Activated CD4-positive, alpha-beta memory T cell treated with anti-CD3 and anti-CD28 coated beads, Interleukin-2, amount 10 ng/mL, durations not matched to agents 7 days and 5 days (primary cell): ENCODE results near the gene AHNAK2. TPM values are rescaled to one million over a fixed set of nuclear protein-coding genes. Genes with fewer than 3 reads are reported as not detected.

Source experiments
- CTCF ChIA-PET: fragments of 350-600 bp; sonication (Branson Sonifier 250); formaldehyde crosslinking; loops from one replicate; lab custom pipeline; 2021; ENCODE audit warnings: antibody characterized with exemption, inconsistent platforms; lab: Charles Lee
- POLR2A ChIA-PET: fragments of 350-600 bp; sonication (Branson Sonifier 250); formaldehyde crosslinking; loops from one replicate; lab custom pipeline; 2021; ENCODE audit warnings: antibody characterized with exemption; lab: Charles Lee
- DNase-seq: peaks from one replicate; pipeline ENCODE4 v3.0.0-alpha.2; 2020
- H3K27ac Mint-ChIP-seq: one replicate; pipeline ENCODE4 v1.8.0; 2021; ENCODE audit warnings: mild to moderate bottlenecking, mixed read lengths
- H3K27me3 Mint-ChIP-seq: one replicate; pipeline ENCODE4 v1.8.0; 2021; ENCODE audit warnings: mixed read lengths
- H3K36me3 Mint-ChIP-seq: one replicate; pipeline ENCODE4 v1.8.0; 2021; ENCODE audit warnings: low read depth, mixed read lengths
- H3K4me1 Mint-ChIP-seq: one replicate; pipeline ENCODE4 v1.8.0; 2021; ENCODE audit warnings: mixed read lengths
- H3K4me3 Mint-ChIP-seq: one replicate; pipeline ENCODE4 v1.8.0; 2021; ENCODE audit warnings: mild to moderate bottlenecking, mixed read lengths
- H3K9me3 Mint-ChIP-seq: one replicate; pipeline ENCODE4 v1.8.0; 2021; ENCODE audit warnings: mixed read lengths
- total RNA-seq, 2 experiments: library from RNA; stranded (reverse); gene quantifications; one replicate each; pipeline ENCODE4 v1.2.3, GENCODE V29; 2021

Gene AHNAK2
- total RNA-seq, 2 experiments from 2014 or later = not detected

DNA sequence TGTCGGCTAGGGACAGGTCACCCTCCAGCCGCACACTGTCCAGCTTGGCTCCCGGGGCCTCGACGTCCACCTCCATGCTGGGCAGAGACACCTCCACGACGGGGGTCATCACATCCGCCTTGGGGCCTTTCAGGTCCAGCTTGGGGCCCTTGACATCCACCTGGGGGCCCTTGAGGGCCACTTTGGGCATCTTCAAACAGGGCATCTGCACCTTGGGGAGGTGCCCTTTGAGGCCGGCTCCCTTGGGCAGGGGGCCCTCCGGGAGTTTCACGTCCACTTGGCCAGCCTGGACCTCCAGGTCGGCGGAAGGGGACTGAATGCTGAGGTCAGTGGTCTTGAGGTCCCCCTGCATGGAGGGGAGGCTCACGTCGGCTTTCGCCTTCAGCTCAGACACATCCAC, 35.6 kb downstream of the AHNAK2 start:
- POLR2A ChIA-PET = no interaction called here
- Mint-ChIP-seq H3K36me3 (no peaks in the 10 kb centered on the region), H3K4me3 (no peak overlapping the region), H3K27ac (no peak overlapping the region), H3K4me1 (no peaks in the 10 kb centered on the region), H3K27me3 (peaks cover 21% of the 10 kb centered on the region), H3K9me3 (no peaks in the 10 kb centered on the region)
- CTCF ChIA-PET = interaction anchor here (0.6 kb wide), 1 partner anchor 27 kb away, joined by 4 read pairs; no protein-coding TSS in a partner anchor
- DNase-seq = no peak

- Mint-ChIP-seq H3K36me3 (no peaks in the 10 kb centered on the region), H3K4me1 (no peaks in the 10 kb centered on the region), H3K27me3 (peaks cover 28% of the 10 kb centered on the region), H3K4me3 (no peak overlapping the region), H3K9me3 (no peaks in the 10 kb centered on the region), H3K27ac (no peak overlapping the region)
- DNase-seq = no peak
- ChIA-PET CTCF (no interaction called here), POLR2A (no interaction called here)
Measured at GRCh38 chr14:104941508-104942365, 36.4 kb downstream of the AHNAK2 start.

GRCh38 chr14:104940526-104941150, 37.5 kb downstream of the AHNAK2 start:
- DNase-seq = no peak
- POLR2A ChIA-PET = no interaction called here
- Mint-ChIP-seq H3K4me3 (no peak overlapping the region), H3K27me3 (peaks cover 28% of the 10 kb centered on the region), H3K9me3 (no peaks in the 10 kb centered on the region), H3K36me3 (no peaks in the 10 kb centered on the region), H3K27ac (no peak overlapping the region), H3K4me1 (no peaks in the 10 kb centered on the region)
- CTCF ChIA-PET = no interaction called here

DNA sequence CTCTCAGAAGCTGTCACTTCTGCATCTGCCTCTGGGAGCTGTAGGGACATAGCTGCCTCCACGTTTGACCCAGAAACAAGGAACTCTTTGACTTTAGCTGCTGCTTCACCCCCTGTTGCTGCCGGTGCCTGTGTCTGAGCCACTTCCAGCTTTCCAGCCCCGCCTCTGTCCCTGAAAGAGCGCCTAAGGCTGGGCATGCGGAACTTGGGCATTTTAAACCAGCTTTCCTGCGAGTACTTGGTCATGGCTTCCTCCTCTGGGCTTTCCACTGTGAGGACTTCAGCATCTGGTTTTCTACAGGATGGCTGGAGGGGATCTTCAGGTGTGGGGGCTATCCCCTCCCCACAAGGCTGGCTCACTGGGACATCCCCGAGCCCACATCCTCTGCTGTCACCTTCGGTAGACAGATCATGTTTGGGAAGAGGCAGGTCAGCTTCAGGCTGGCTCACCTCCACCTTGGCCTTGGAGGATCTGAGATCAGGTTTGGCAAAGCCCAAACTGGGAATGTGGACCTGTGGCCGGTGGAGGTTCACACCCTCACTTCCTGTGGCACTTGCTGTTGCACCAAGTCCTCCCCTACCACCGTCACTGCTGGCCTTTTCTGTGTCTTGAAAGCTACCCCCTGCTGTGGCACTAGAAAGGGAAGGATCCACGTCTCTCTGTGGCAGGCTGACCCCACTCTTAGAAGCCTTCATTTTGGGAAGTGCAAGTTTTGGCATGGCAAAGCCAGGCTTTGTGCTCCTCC, 38.3 kb downstream of the AHNAK2 start:
- CTCF ChIA-PET = no interaction called here
- H3K27me3 Mint-ChIP-seq = peaks cover 32% of the 10 kb centered on the region
- no peaks in the 10 kb centered on the region for H3K36me3 Mint-ChIP-seq

DNA sequence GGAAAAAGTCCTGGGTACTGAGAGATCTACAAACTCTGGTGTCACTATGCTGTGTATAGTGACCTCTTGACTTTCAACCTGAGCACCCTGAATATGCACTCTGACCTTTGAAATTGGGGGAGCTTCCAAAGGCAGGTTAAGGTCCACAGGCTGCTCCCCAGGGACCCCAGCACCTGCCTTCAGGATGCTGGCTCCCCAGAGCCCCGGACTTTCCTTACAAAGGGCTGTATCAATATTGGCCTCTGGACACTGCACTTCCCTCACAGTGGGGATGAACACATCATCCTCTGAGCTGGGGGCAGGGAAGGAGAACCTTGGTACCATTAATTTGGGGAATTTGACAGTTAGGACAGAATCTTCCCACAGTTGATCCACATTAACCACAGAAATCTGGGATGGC, 39.2 kb downstream of the AHNAK2 start:
- POLR2A ChIA-PET = no interaction called here
- Mint-ChIP-seq H3K27ac (no peak overlapping the region), H3K9me3 (no peaks in the 10 kb centered on the region), H3K36me3 (no peaks in the 10 kb centered on the region), H3K4me3 (no peak overlapping the region), H3K4me1 (no peaks in the 10 kb centered on the region), H3K27me3 (peaks cover 41% of the 10 kb centered on the region)
- no peak for DNase-seq
- CTCF ChIA-PET = no interaction called here

More for the DNA sequence above, 38.3 kb downstream of the AHNAK2 start:
- DNase-seq = no peak
- Mint-ChIP-seq H3K4me1 (no peaks in the 10 kb centered on the region), H3K9me3 (no peaks in the 10 kb centered on the region), H3K4me3 (no peak overlapping the region), H3K27ac (no peak overlapping the region)
- POLR2A ChIA-PET = no interaction called here

GRCh38 chr14:104938436-104938835, 39.7 kb downstream of the AHNAK2 start:
- Mint-ChIP-seq H3K4me3 (no peak overlapping the region), H3K27me3 (peaks cover 41% of the 10 kb centered on the region), H3K36me3 (no peaks in the 10 kb centered on the region), H3K9me3 (no peaks in the 10 kb centered on the region), H3K27ac (no peak overlapping the region), H3K4me1 (no peaks in the 10 kb centered on the region)
- DNase-seq = no peak
- POLR2A ChIA-PET = no interaction called here
- CTCF ChIA-PET = no interaction called here

- H3K4me1 Mint-ChIP-seq = no peaks in the 10 kb centered on the region
- DNase-seq = no peak
- CTCF ChIA-PET = no interaction called here
- POLR2A ChIA-PET = no interaction called here
- H3K27ac Mint-ChIP-seq = no peak overlapping the region
- H3K36me3 Mint-ChIP-seq = no peaks in the 10 kb centered on the region
- no peak overlapping the region for H3K4me3 Mint-ChIP-seq
- H3K9me3 Mint-ChIP-seq = no peaks in the 10 kb centered on the region
- peaks cover 41% of the 10 kb centered on the region for H3K27me3 Mint-ChIP-seq
Measured at GRCh38 chr14:104937694-104938365, 40.3 kb downstream of the AHNAK2 start.

DNA sequence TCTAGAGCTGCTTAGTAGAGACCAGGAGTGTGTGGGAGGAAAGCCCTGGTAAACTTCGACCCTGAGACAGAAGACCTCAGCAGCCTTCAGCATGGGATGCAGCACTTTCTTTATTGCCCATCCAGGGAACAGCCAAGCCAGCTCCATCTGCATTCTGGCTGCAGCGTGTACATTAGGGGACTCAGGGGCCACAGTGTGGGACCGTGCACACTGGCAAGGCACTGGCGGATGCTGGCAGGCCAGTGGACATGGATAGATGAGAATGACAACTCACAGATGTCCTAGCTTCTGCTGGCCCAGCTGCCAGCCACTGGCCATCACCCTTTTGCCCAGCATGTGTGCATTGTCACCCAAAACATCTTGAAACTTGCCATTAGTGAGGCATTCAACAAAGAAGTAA, 41.0 kb downstream of the AHNAK2 start:
- H3K36me3 Mint-ChIP-seq = no peaks in the 10 kb centered on the region
- ChIA-PET CTCF (no interaction called here), POLR2A (no interaction called here)
- no peaks in the 10 kb centered on the region for H3K4me1 Mint-ChIP-seq
- DNase-seq = no peak
- no peak overlapping the region for H3K4me3 Mint-ChIP-seq
- H3K9me3 Mint-ChIP-seq = no peaks in the 10 kb centered on the region
- peaks cover 41% of the 10 kb centered on the region for H3K27me3 Mint-ChIP-seq
- H3K27ac Mint-ChIP-seq = no peak overlapping the region

- no peaks in the 10 kb centered on the region for H3K4me1 Mint-ChIP-seq
- ChIA-PET CTCF (no interaction called here), POLR2A (no interaction called here)
- no peaks in the 10 kb centered on the region for H3K9me3 Mint-ChIP-seq
- no peak for DNase-seq
- H3K36me3 Mint-ChIP-seq = no peaks in the 10 kb centered on the region
- H3K4me3 Mint-ChIP-seq = no peak overlapping the region
- H3K27ac Mint-ChIP-seq = no peak overlapping the region
- peaks cover 41% of the 10 kb centered on the region for H3K27me3 Mint-ChIP-seq
Measured at GRCh38 chr14:104936361-104937155, 41.6 kb downstream of the AHNAK2 start.

DNA sequence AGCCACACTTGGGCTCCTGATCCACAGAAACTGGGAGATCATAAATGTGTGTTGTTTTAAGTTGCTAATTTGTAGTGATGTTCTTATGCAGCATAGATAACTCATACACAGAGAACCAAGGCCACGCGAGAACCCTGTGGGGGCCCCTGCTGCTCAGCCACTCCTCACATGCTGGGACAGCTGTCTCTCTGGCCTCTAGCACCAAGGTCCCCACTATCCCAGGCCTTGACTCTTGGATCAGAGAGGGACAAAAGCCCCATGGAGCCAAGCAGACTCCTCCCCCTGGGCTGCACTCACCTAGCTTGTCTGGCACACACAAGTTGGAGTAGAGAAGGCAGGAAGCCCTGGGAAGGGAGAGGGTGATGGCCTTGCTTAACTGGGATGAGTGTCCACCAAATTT, 42.2 kb downstream of the AHNAK2 start:
- H3K4me3 Mint-ChIP-seq = no peak overlapping the region
- ChIA-PET POLR2A (no interaction called here), CTCF (no interaction called here)
- no peaks in the 10 kb centered on the region for H3K4me1 Mint-ChIP-seq
- no peaks in the 10 kb centered on the region for H3K36me3 Mint-ChIP-seq
- DNase-seq = no peak
- H3K27ac Mint-ChIP-seq = no peak overlapping the region
- H3K9me3 Mint-ChIP-seq = no peaks in the 10 kb centered on the region
- peaks cover 41% of the 10 kb centered on the region for H3K27me3 Mint-ChIP-seq

DNA sequence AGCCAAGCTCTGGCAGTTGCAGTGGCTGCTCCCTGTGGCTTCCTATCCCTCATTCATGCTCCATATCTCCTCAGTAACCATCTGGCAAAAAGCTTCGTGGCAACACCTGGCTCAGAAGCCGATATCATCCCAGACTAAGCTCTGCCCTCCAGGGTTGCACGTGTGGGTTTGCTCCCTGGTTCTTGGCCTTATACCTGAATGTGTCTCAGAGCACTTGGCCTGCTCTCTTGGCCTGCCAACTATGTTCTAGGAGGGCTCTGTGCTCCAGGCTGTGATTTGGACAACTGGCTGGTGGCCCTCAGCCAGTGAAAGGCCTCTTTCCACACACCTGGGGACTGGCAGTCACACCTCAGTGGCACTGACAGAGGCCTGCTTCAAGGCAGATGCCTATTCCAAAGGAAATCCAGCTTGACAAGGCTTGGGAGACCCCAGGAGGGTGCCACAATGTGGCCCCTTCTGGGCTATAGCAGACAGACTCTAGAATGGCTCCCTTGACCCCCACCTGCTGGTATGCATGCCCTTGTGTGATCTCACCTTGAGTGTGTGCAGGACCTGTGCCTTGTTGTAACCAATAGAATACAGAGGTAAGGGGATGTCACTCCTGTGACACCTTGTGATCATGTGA, 43.0 kb downstream of the AHNAK2 start:
- Mint-ChIP-seq H3K4me1 (no peaks in the 10 kb centered on the region), H3K4me3 (no peak overlapping the region), H3K27ac (no peak overlapping the region), H3K36me3 (no peaks in the 10 kb centered on the region), H3K9me3 (no peaks in the 10 kb centered on the region), H3K27me3 (peaks cover 35% of the 10 kb centered on the region)
- no peak for DNase-seq
- CTCF ChIA-PET = interaction anchor here (0.8 to 1.1 kb wide), 2 partner anchors 10 to 118 kb away, joined by 3 read pairs; partner anchors contain the start of gene PLD4
- POLR2A ChIA-PET = no interaction called here
